Measurements from ENCODE around the gene TBC1D7. TPM values are rescaled to one million over a fixed set of nuclear protein-coding genes. Genes with fewer than 3 reads are reported as not detected.
A peak's percentile ranks its signal among the peaks of the same experiment; 100 is the strongest.

Gene TBC1D7
- total and polyA plus RNA-seq, 2 of the 4 experiments (the other 2 are of a cell fraction) = 14.3 to 22.6 TPM

DNA sequence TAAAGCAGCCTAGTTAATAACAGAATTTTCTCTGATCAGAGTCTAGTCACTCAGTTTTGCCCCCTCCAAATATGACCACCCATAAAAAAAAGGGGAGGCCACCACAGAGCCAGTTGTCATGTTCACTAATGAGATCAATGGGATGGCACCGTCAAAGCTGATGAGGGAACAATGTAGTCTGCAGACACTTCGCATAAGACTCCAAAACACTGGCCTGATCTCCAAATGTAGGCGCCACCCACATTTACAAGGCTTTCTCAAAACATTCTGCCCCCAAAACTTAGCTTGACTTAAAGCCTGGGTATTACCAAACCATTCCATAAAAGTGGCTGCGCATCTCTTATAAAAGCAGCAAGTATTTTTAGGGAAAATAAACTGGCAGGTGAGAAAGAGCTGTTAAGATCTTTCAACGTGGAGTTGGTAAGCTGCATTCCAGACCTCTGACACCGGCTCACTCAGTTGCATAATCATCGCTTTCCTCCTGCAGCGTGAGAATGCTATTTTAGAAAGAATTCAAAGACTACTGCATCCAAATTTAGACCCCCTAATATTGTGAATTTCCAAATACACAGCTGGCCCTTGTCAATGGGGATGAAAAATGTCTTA lies 59.3 kb downstream of the TBC1D7 start:
- no TSS peak for BruUV-seq (replicated peaks)

More for the DNA sequence above, 59.3 kb downstream of the TBC1D7 start:
- TF ChIP-seq, protein P1, sequence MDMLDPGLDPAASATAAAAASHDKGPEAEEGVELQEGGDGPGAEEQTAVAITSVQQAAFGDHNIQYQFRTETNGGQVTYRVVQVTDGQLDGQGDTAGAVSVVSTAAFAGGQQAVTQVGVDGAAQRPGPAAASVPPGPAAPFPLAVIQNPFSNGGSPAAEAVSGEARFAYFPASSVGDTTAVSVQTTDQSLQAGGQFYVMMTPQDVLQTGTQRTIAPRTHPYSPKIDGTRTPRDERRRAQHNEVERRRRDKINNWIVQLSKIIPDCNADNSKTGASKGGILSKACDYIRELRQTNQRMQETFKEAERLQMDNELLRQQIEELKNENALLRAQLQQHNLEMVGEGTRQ (IDR thresholded peaks at IDR 0.05; ENCODE audit: low read depth, low read length) = no peak
- TF ChIP-seq POLR2A (IDR thresholded peaks at IDR 0.05; ENCODE audit: low read depth, low read length) (no peak), CEBPB (IDR thresholded peaks at IDR 0.05; ENCODE audit: low read depth, low read length) (peak; percentile 82), MAZ (IDR thresholded peaks at IDR 0.05; ENCODE audit: borderline replicate concordance, low read depth, low read length) (no peak), RAD21 (IDR thresholded peaks at IDR 0.05; ENCODE audit: low read length) (no peak), RFX5 (IDR thresholded peaks at IDR 0.05; ENCODE audit: low read depth, low read length) (no peak), SMC3 (IDR thresholded peaks at IDR 0.05; ENCODE audit: low read depth, low read length) (no peak)
- TF ChIP-seq, protein P2, sequence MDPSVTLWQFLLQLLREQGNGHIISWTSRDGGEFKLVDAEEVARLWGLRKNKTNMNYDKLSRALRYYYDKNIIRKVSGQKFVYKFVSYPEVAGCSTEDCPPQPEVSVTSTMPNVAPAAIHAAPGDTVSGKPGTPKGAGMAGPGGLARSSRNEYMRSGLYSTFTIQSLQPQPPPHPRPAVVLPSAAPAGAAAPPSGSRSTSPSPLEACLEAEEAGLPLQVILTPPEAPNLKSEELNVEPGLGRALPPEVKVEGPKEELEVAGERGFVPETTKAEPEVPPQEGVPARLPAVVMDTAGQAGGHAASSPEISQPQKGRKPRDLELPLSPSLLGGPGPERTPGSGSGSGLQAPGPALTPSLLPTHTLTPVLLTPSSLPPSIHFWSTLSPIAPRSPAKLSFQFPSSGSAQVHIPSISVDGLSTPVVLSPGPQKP (IDR thresholded peaks at IDR 0.05; ENCODE audit: borderline replicate concordance, low read depth, low read length) = no peak
- POLR2A ChIA-PET (ENCODE audit: unreplicated experiment) = no interaction called here
- Histone ChIP-seq H3K56ac (ENCODE audit: extremely low read depth, insufficient read depth, low read length) (no peak overlapping the region), H4K20me1 (ENCODE audit: insufficient read depth, low read length) (no peaks in the 10 kb centered on the region), H3K23ac (ENCODE audit: low read depth, low read length) (no peak overlapping the region), H4K5ac (ENCODE audit: low read depth, low read length) (no peak overlapping the region), H3K4me3 (ENCODE audit: insufficient read depth, low read depth, low read length) (no peak overlapping the region), H3K36me3 (ENCODE audit: control insufficient read depth, insufficient read depth, low read length) (no peaks in the 10 kb centered on the region), H2BK20ac (ENCODE audit: low read depth, low read length) (no peak overlapping the region), H3K18ac (ENCODE audit: low read depth, low read length) (no peak overlapping the region), H4K91ac (ENCODE audit: insufficient read depth, low read depth, low read length) (no peak overlapping the region), H3K9ac (ENCODE audit: low read depth, low read length) (no peak overlapping the region), H3K79me1 (ENCODE audit: low read depth in 1 of 2, low read length in 2 of 2) (no peaks in the 10 kb centered on the region), H3K9me3 (ENCODE audit: control insufficient read depth, insufficient read depth, low read length) (no peaks in the 10 kb centered on the region), H3K27ac (ENCODE audit: insufficient read depth, low read length) (no peak overlapping the region), H3K14ac (replicated peaks; ENCODE audit: low read depth, low read length) (no peak overlapping the region), H4K8ac (ENCODE audit: low read depth in 2 of 2, low read length in 2 of 2) (no peak overlapping the region), H3K27me3 (ENCODE audit: control insufficient read depth, insufficient read depth, low read length) (no peaks in the 10 kb centered on the region; the same call in 1 of the 2 replicates), H2AK9ac (replicated peaks; ENCODE audit: low read depth, low read length, poor library complexity) (no peak overlapping the region), H2BK120ac (ENCODE audit: low read depth, low read length) (no peak overlapping the region), H2AK5ac (ENCODE audit: low read depth, low read length) (no peak overlapping the region), H2AFZ (replicated peaks; ENCODE audit: low read length, poor library complexity) (no peak overlapping the region), H3K4me1 (ENCODE audit: control insufficient read depth, insufficient read depth, low read length) (no peaks in the 10 kb centered on the region), H3K9me1 (ENCODE audit: insufficient read depth, low read length) (no peaks in the 10 kb centered on the region), H2BK15ac (ENCODE audit: low read depth, low read length) (no peak overlapping the region), H3K4ac (ENCODE audit: low read depth, low read length) (no peak overlapping the region), H2BK5ac (ENCODE audit: low read depth, low read length, poor library complexity, severe bottlenecking) (no peak overlapping the region), H3K4me2 (ENCODE audit: low read depth, low read length) (no peak overlapping the region)
- ATAC-seq (ENCODE audit: low read depth) = peak; percentile 17; the same call in 1 of the 2 replicates
- peak; percentile 44 for DNase-seq
- dilution Hi-C loops (cut with HindIII; ENCODE audit: low sequenced_read_pairs, unreplicated experiment) = no loop called here
- in situ Hi-C loops (cut with MboI; ENCODE audit: low sequenced_read_pairs) = no loop called here
- WGBS, 2 experiments (ENCODE audit: extremely low coverage in 2 of 2, insufficient read length in 1 of 2) = 60% methylated on average over 2 of the region's 8 CpGs; no CpG with 5 or more reads in 1 of the 2 experiments
- intact Hi-C loops (cut with micrococcal nuclease) = no loop called here
- CTCF ChIA-PET = interaction anchor here (1.0 kb wide), 1 partner anchor 11 kb away, joined by 4 read pairs; no protein-coding TSS in a partner anchor
